Uterus (tissue), 4 donors: ENCODE measurements around the gene LRRC59. TPM values are rescaled to one million over a fixed set of nuclear protein-coding genes. Genes with fewer than 3 reads are reported as not detected.

Experiments used
- DNase-seq, 2 donors: peaks; one replicate each; pipeline ENCODE4 v3.0.0-alpha.2; 2019 to 2020
- H3K27ac ChIP-seq, 2 donors: fragments of 200-600 bp; sonication (generic); 1 replicate in 1 of 2; 2 replicates in 1 of 2; pipeline ENCODE4 v1.5.1; 2016 to 2018
- H3K27me3 ChIP-seq, 2 donors: fragments of 200-600 bp; sonication (generic); one replicate each; pipeline ENCODE4 v1.5.1; 2018 to 2019; ENCODE audit warnings: control low read depth in 1 of 2
- H3K36me3 ChIP-seq, 2 donors: fragments of 200-600 bp; sonication (generic); one replicate each; pipeline ENCODE4 v1.5.1; 2019; ENCODE audit warnings: control low read depth in 1 of 2
- H3K4me1 ChIP-seq, 2 donors: fragments of 200-600 bp; sonication (generic); one replicate each; pipeline ENCODE4 v1.5.1; 2018 to 2019; ENCODE audit warnings: control low read depth in 1 of 2
- H3K4me3 ChIP-seq, 2 donors: fragments of 200-600 bp; sonication (generic); 1 replicate in 1 of 2; 2 replicates in 1 of 2; pipeline ENCODE4 v1.5.1; 2018 to 2019; ENCODE audit warnings: mild to moderate bottlenecking in 1 of 2
- H3K9me3 ChIP-seq, 2 donors: fragments of 200-600 bp; sonication (generic); one replicate each; pipeline ENCODE4 v1.5.1; 2019; ENCODE audit warnings: control low read depth in 1 of 2
- CTCF ChIP-seq, 4 experiments: fragments of 200-600 bp in 2 of 4; fragments of 450-650 bp in 2 of 4; sonication (generic) in 2 of 4; IDR thresholded peaks; one replicate each; pipeline ENCODE4 v1.5.1; 2016 to 2019; ENCODE audit warnings: antibody characterized with exemption in 4 of 4, mild to moderate bottlenecking in 2 of 4, moderate library complexity in 1 of 4
- POLR2A ChIP-seq, 2 donors: fragments of 450-650 bp; IDR thresholded peaks; one replicate each; pipeline ENCODE4 v1.6.1; 2016; ENCODE audit warnings: antibody characterized with exemption in 2 of 2, mild to moderate bottlenecking in 1 of 2, moderate library complexity in 1 of 2
- intact Hi-C: fragments of 100-400 bp; cut with DNase I; formaldehyde crosslinking; loops from one replicate; pipeline ENCODE4 v1.15.1; 2023; ENCODE audit warnings: low total_unique reads
- total RNA-seq, 4 donors: library from RNA; depleted of rRNA in 3 of 4; stranded (reverse); fragments of >200 nt in 3 of 4; gene quantifications; one replicate each; pipeline versions ENCODE4 v1.1.0 to v1.2.4, GENCODE V29; 2014 to 2023
- donor health status: DM: yes; HTN: yes; CAD: no.

The LRRC59 gene
- 10 to 100 TPM; 24.1 to 62.4 (median 47.1) TPM for total RNA-seq

- DNase-seq: peak; percentile 85 to 91
- TF ChIP-seq CTCF (IDR thresholded peaks at IDR 0.05): peak; percentile 95 to 99 (median 96)
- peak; percentile 15 to 81 for TF ChIP-seq POLR2A (IDR thresholded peaks at IDR 0.05)
- intact Hi-C loops: no loop called here
Observed at GRCh38 chr17:50397111-50397918, at the start of gene LRRC59. TSS of gene LRRC59 (minus strand) at chr17:50397523. CDS start at chr17:50397317, 206 bp downstream.

GRCh38 chr17:50445730-50446325 is 48.5 kb upstream of the LRRC59 start:
- intact Hi-C loops: no loop called here
- Histone ChIP-seq H3K9me3 (no peaks in the 10 kb centered on the region), H3K4me1 (no peaks in the 10 kb centered on the region), H3K4me3 (no peak overlapping the region), H3K27me3 (no peaks in the 10 kb centered on the region), H3K27ac (no peak overlapping the region), H3K36me3 (no peaks in the 10 kb centered on the region)
- no peak for TF ChIP-seq CTCF (IDR thresholded peaks at IDR 0.05)
- TF ChIP-seq POLR2A (IDR thresholded peaks at IDR 0.05): no peak
- no peak for DNase-seq

More at GRCh38 chr17:50397111-50397918, at the start of gene LRRC59:
- Histone ChIP-seq H3K27me3 (no peaks in the 10 kb centered on the region), H3K4me3 (peak within 1 kb of the TSS; percentile 79 to 93), H3K4me1 (peaks cover 3 to 11% of the 10 kb centered on the region in 2 donors), H3K9me3 (no peaks in the 10 kb centered on the region), H3K36me3 (no peaks in the 10 kb centered on the region), H3K27ac (peak within 1 kb of the TSS; percentile 78 to 82)

- intact Hi-C loops: no loop called here
- no peak overlapping the region for H3K27ac ChIP-seq
- H3K9me3 ChIP-seq: no peaks in the 10 kb centered on the region
- no peaks in the 10 kb centered on the region for H3K36me3 ChIP-seq
- no peaks in the 10 kb centered on the region for H3K4me1 ChIP-seq
- no peaks in the 10 kb centered on the region for H3K27me3 ChIP-seq
- no peak for DNase-seq
- H3K4me3 ChIP-seq: no peak overlapping the region
- TF ChIP-seq CTCF (IDR thresholded peaks at IDR 0.05): no peak
- TF ChIP-seq POLR2A (IDR thresholded peaks at IDR 0.05): no peak
Observed at GRCh38 chr17:50444841-50445715, 47.8 kb upstream of the LRRC59 start.

- TF ChIP-seq POLR2A (IDR thresholded peaks at IDR 0.05): no peak
- no peak for TF ChIP-seq CTCF (IDR thresholded peaks at IDR 0.05)
- Histone ChIP-seq H3K4me1 (no peaks in the 10 kb centered on the region), H3K27me3 (no peaks in the 10 kb centered on the region), H3K4me3 (no peak overlapping the region), H3K36me3 (no peaks in the 10 kb centered on the region), H3K27ac (no peak overlapping the region), H3K9me3 (no peaks in the 10 kb centered on the region)
- DNase-seq: no peak
- intact Hi-C loops: no loop called here
Observed at GRCh38 chr17:50443505-50443974, 46.2 kb upstream of the LRRC59 start.
